Keratinocyte (primary cell): ENCODE data around the gene PIGW.

Source experiments
- CTCF ChIP-seq, 3 experiments: IDR thresholded peaks in 1 of 3; conservative IDR thresholded peaks in 1 of 3; optimal IDR thresholded peaks in 1 of 3; 2 replicates in 2 of 3; 3 replicates in 1 of 3; pipeline versions ENCODE3 to v1.5.1; 2011; ENCODE audit warnings: low read length in 3 of 3, mild to moderate bottlenecking in 3 of 3, moderate library complexity in 2 of 3, control low read depth in 1 of 3, inconsistent platforms in 1 of 3; ENCODE audit not compliant: insufficient read depth in 2 of 3; ENCODE audit errors: extremely low read depth in 1 of 3
- EZH2 ChIP-seq: IDR thresholded peaks from one replicate; pipeline ENCODE4 v1.6.1; 2012; ENCODE audit warnings: inconsistent platforms, mild to moderate bottlenecking, low read length, moderate library complexity

DNA sequence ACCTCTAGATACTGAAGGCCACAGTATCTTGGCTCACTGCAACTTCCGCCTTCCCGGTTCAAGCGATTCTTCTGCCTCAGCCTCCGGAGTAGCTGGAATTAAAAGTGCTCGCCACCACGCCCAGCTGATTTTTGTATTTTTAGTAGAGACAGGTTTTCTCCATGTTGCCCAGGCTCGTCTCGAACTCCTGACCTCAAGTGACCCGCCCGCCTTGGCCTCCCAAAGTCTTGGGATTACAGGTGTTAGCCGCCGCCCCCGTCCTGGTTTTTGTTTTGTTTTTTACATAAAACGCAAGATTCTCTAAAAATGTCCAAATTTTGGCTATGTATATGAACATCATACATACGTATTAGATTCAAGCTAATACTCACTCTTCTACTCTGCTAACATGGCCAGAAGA, 8.0 kb downstream of the PIGW start:
- TF ChIP-seq CTCF (optimal IDR thresholded peaks at IDR 0.05 in 1 of 3, IDR thresholded peaks at IDR 0.05 in 1 of 3, conservative IDR thresholded peaks at IDR 0.05 in 1 of 3; ENCODE audit: extremely low read depth in 1 of 3, insufficient read depth in 2 of 3, low read length in 3 of 3) = no peak
- TF ChIP-seq EZH2 = no peak
